ENCODE data around the gene PRR14L.
A peak's percentile ranks its signal among the peaks of the same experiment; 100 is the strongest.

PRR14L gene

GRCh38 chr22:31653944-31654343 is 96.0 kb downstream of the PRR14L start:
- H3K27ac ChIP-seq, result peak overlapping the region; percentile 63
- no peak for TF ChIP-seq CTCF (conservative IDR thresholded peaks at IDR 0.05)

- no peak for TF ChIP-seq CTCF (conservative IDR thresholded peaks at IDR 0.05)
- H3K27ac ChIP-seq, result peak overlapping the region; percentile 63
Observed at GRCh38 chr22:31652911-31653684, 96.8 kb downstream of the PRR14L start.

- no peak overlapping the region for H3K27ac ChIP-seq
- TF ChIP-seq CTCF (conservative IDR thresholded peaks at IDR 0.05), result no peak
Observed at GRCh38 chr22:31652088-31652487, 97.8 kb downstream of the PRR14L start.

- H3K27ac ChIP-seq, result no peak overlapping the region
- no peak for TF ChIP-seq CTCF (conservative IDR thresholded peaks at IDR 0.05)
Observed at GRCh38 chr22:31651664-31652063, 98.3 kb downstream of the PRR14L start.

- no peak overlapping the region for H3K27ac ChIP-seq
Observed at GRCh38 chr22:31650391-31650790, 99.5 kb downstream of the PRR14L start.

GRCh38 chr22:31647523-31648320 is 102.2 kb downstream of the PRR14L start:
- H3K27ac ChIP-seq, result no peak overlapping the region
- TF ChIP-seq CTCF (conservative IDR thresholded peaks at IDR 0.05), result no peak

More at GRCh38 chr22:31650391-31650790, 99.5 kb downstream of the PRR14L start:
- TF ChIP-seq CTCF (conservative IDR thresholded peaks at IDR 0.05), result no peak

GRCh38 chr22:31647066-31647465 is 102.9 kb downstream of the PRR14L start:
- H3K27ac ChIP-seq, result no peak overlapping the region
- TF ChIP-seq CTCF (conservative IDR thresholded peaks at IDR 0.05), result no peak
